NCI-H2196 treated with DMSO at 0.1 percent for 48 hours (cell line): ENCODE data around the gene CCDC7.

Source experiments
- DNase-seq: peaks from one replicate; lab custom pipeline; 2025; ENCODE audit not compliant: unreplicated experiment; lab: John Stamatoyannopoulos, UW

CCDC7 gene

DNA sequence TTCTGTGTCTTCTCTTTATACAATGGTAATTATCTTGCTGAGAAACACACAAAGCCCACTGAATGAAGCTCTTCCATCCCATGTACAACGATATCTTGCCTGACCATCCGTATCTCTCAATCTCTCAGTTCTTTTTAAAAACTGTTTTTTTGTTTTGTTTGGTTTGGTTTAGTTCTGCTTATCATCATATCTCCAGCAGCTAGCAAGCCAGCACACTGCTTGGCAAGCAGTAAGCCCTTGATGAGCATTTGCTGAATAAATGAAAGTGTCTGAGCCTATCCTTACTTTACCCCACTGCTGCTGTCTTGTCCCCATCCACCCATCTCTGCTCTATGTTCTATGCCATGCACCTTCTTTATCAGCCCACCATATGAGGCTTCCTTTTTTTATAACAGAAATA is 477.9 kb downstream of the CCDC7 start:
- no peak for DNase-seq
